H1 (cell line): ENCODE data around the gene KCP. TPM values are rescaled to one million over a fixed set of nuclear protein-coding genes. Genes with fewer than 3 reads are reported as not detected.

ENCODE experiments used
- ASH2L ChIP-seq: fragments of 200-600, 300-600 bp; sonication (generic); IDR thresholded peaks from one replicate; pipeline ENCODE4 v1.7.1; 2017; ENCODE audit warnings: low read length
- GABPA ChIP-seq: IDR thresholded peaks from 2 replicates; pipeline ENCODE4 v1.6.1; 2011; ENCODE audit warnings: mild to moderate bottlenecking, low read length, moderate library complexity, borderline replicate concordance; ENCODE audit not compliant: insufficient read depth
- JUND ChIP-seq: IDR thresholded peaks from 2 replicates; pipeline ENCODE4 v1.6.1; 2011; ENCODE audit warnings: mild to moderate bottlenecking, improper control_type of control experiment, low read length
- KDM4A ChIP-seq: IDR thresholded peaks from one replicate; pipeline ENCODE4 v1.7.1; 2012; ENCODE audit warnings: low read depth, mild to moderate bottlenecking, moderate library complexity, low read length, inconsistent platforms; ENCODE audit not compliant: severe bottlenecking
- RNF2 ChIP-seq: fragments of 200-900, 300-1000 bp; sonication (generic); IDR thresholded peaks from 2 replicates; pipeline ENCODE4 v1.7.1; 2016; ENCODE audit warnings: borderline replicate concordance, low read depth, mild to moderate bottlenecking, antibody characterized with exemption, low read length; ENCODE audit not compliant: poor library complexity, severe bottlenecking; ENCODE audit errors: missing control alignments
- RXRA ChIP-seq: IDR thresholded peaks from 2 replicates; pipeline ENCODE4 v1.6.1; 2011; ENCODE audit warnings: low read depth, mild to moderate bottlenecking, low read length, moderate library complexity; ENCODE audit not compliant: insufficient read depth
- SP1 ChIP-seq: IDR thresholded peaks from 2 replicates; pipeline ENCODE4 v1.6.1; 2011; ENCODE audit warnings: low read depth, low read length
- SRF ChIP-seq: IDR thresholded peaks from 2 replicates; pipeline ENCODE4 v1.6.1; 2011; ENCODE audit warnings: mild to moderate bottlenecking, low read depth, low read length, moderate library complexity
- TEAD4 ChIP-seq: IDR thresholded peaks from 2 replicates; pipeline ENCODE4 v1.6.1; 2012; ENCODE audit warnings: low read depth, low read length, inconsistent platforms, mixed read lengths
- polyA plus RNA-seq, 7 experiments: library from polyadenylated mRNA; depleted of rRNA in 3 of 7; stranded (reverse) in 5 of 7; unstranded in 2 of 7; fragments of >200 nt in 5 of 7; fragments of 200-250 nt in 2 of 7; gene quantifications; 1 replicate in 5 of 7; 2 replicates in 1 of 7; 4 replicates in 1 of 7; pipeline versions ENCODE4 v1.2.1 to v1.2.3, GENCODE V29; 2011 to 2013; ENCODE audit warnings: missing spikeins in 2 of 7, mixed read lengths in 2 of 7
- total RNA-seq: library from RNA; stranded (reverse); fragmentation: NEBNext Ultra II Directional; extraction: Animal tissue kit (Norgen Biotek cat#: 25700); gene quantifications from 2 replicates; pipeline ENCODE4 v1.2.1, GENCODE V29; 2021

KCP gene
- total and polyA plus RNA-seq, 2 of the 8 experiments (the other 6 are each of a cell fraction or from before 2014, with no cell fraction given): 1.3 to 2.0 TPM

- no peak for TF ChIP-seq SP1
- TF ChIP-seq RNF2: peak; percentile 26
- TF ChIP-seq ASH2L: peak; percentile 58
- peak; percentile 14; the same call in 1 of the 2 replicates for TF ChIP-seq GABPA
- TF ChIP-seq JUND: no peak
- TF ChIP-seq SRF: no peak
- TF ChIP-seq TEAD4: no peak
- TF ChIP-seq RXRA: no peak
- peak; percentile 96 for TF ChIP-seq KDM4A
Observed at GRCh38 chr7:128915841-128916642, 5.5 kb upstream of the KCP start (continued).
